ENCODE measurements around the gene HUWE1. TPM values are rescaled to one million over a fixed set of nuclear protein-coding genes. Genes with fewer than 3 reads are reported as not detected.
A peak's percentile ranks its signal among the peaks of the same experiment; 100 is the strongest.

The HUWE1 gene
- total RNA-seq, 2 donors from 2014 or later, result 107 to 206 TPM

- H3K4me3 ChIP-seq, result no peak overlapping the region
- no peak for DNase-seq (ENCODE audit: low spot score)
- H3K27ac ChIP-seq, result no peak overlapping the region
- intact Hi-C loops (cut with DNase I), result no loop called here
- 68% methylated on average over 1 of the region's 1 CpG for WGBS
- H3K4me1 ChIP-seq (replicated peaks), result no peaks in the 10 kb centered on the region
- H3K9me3 ChIP-seq, result no peaks in the 10 kb centered on the region
- TF ChIP-seq POLR2A (IDR thresholded peaks at IDR 0.05) (no peak), POLR2AphosphoS5 (IDR thresholded peaks at IDR 0.05) (no peak)
- TF ChIP-seq, protein P1, sequence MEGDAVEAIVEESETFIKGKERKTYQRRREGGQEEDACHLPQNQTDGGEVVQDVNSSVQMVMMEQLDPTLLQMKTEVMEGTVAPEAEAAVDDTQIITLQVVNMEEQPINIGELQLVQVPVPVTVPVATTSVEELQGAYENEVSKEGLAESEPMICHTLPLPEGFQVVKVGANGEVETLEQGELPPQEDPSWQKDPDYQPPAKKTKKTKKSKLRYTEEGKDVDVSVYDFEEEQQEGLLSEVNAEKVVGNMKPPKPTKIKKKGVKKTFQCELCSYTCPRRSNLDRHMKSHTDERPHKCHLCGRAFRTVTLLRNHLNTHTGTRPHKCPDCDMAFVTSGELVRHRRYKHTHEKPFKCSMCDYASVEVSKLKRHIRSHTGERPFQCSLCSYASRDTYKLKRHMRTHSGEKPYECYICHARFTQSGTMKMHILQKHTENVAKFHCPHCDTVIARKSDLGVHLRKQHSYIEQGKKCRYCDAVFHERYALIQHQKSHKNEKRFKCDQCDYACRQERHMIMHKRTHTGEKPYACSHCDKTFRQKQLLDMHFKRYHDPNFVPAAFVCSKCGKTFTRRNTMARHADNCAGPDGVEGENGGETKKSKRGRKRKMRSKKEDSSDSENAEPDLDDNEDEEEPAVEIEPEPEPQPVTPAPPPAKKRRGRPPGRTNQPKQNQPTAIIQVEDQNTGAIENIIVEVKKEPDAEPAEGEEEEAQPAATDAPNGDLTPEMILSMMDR (IDR thresholded peaks at IDR 0.05), result no peak
- H3K36me3 ChIP-seq, result no peaks in the 10 kb centered on the region
- no peaks in the 10 kb centered on the region for H3K27me3 ChIP-seq (replicated peaks; ENCODE audit: insufficient read depth)
Measured at GRCh38 chrX:53666171-53666570, 20.3 kb downstream of the HUWE1 start.

DNA sequence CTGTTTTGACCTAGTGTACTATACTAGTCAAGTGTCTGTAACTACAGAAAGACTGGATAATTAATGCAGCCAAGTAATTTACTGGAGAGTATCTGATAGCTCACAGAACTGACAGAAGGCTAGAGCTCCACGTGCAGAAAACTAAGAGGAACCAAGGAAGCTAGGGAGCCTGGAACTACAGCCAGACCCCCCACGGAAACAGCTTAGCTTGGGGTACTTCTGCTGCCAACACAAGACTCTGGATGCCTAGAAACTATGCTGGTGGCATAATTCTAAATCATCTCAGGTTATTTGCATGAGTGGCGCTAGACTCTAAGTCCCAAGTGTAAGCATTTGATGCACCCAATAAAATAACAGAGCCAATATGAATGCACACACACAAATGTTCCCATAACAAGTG lies 26.5 kb downstream of the HUWE1 start:
- DNase-seq (ENCODE audit: low spot score), result no peak
- no peak overlapping the region for H3K27ac ChIP-seq
- TF ChIP-seq POLR2A (IDR thresholded peaks at IDR 0.05), result no peak
- TF ChIP-seq, protein P1 (IDR thresholded peaks at IDR 0.05), result no peak
- TF ChIP-seq POLR2AphosphoS5 (IDR thresholded peaks at IDR 0.05), result no peak
- H3K36me3 ChIP-seq, result no peaks in the 10 kb centered on the region
- no peaks in the 10 kb centered on the region for H3K27me3 ChIP-seq (replicated peaks; ENCODE audit: insufficient read depth)
- H3K4me1 ChIP-seq (replicated peaks), result no peaks in the 10 kb centered on the region
- H3K4me3 ChIP-seq, result no peak overlapping the region
- 76% methylated on average over 3 of the region's 3 CpGs for WGBS
- intact Hi-C loops (cut with DNase I), result no loop called here
- no peaks in the 10 kb centered on the region for H3K9me3 ChIP-seq

DNA sequence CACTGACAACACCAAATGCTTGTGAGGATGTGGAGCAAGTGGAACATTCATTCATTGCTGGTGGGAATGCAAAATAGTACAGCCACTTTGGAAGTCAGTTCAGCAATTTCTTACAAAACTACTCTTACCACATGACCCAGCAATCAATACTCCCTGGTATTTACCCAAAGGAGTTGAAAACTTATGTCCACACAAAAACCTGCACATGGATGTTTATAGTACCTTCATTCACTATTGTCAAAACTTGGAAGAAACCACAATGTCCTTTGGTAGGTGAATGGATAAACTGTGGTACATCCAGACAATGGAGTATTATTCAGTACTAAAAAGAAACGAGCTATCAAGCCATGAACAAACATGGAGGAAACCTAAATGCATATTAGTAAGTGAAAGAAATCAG lies 27.5 kb downstream of the HUWE1 start:
- H3K9me3 ChIP-seq, result no peaks in the 10 kb centered on the region
- 90% methylated on average over 1 of the region's 1 CpG for WGBS
- peak overlapping the region in 1 of 2 donors; percentile 15 for H3K27ac ChIP-seq
- no peaks in the 10 kb centered on the region for H3K4me1 ChIP-seq (replicated peaks)
- intact Hi-C loops (cut with DNase I), result no loop called here
- H3K4me3 ChIP-seq, result no peak overlapping the region
- no peaks in the 10 kb centered on the region for H3K27me3 ChIP-seq (replicated peaks; ENCODE audit: insufficient read depth)
- TF ChIP-seq, protein P1 (IDR thresholded peaks at IDR 0.05), result no peak
- TF ChIP-seq POLR2A (IDR thresholded peaks at IDR 0.05) (no peak), POLR2AphosphoS5 (IDR thresholded peaks at IDR 0.05) (no peak)
- no peaks in the 10 kb centered on the region for H3K36me3 ChIP-seq
- DNase-seq (ENCODE audit: low spot score), result no peak

DNA sequence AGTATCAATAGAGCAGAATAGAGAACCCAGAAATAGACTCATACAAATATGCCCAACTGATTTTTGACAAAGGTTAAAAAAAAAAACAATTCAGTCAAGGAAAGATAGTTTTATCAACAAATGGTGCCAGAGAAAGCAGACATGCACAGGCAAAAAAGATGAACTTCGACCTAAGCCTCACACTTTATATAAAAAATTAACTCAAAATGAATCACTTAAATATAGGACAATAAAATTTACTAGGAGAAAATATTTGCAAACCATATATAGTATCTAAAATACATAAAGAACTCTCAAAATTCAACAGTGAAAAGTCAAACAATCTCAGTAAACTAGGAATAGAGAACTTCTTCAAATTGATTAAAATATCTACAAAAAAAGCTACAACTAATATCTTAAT lies 29.7 kb downstream of the HUWE1 start:
- H3K4me1 ChIP-seq (replicated peaks), result no peaks in the 10 kb centered on the region
- WGBS, result 81% methylated on average over 1 of the region's 1 CpG
- intact Hi-C loops (cut with DNase I), result no loop called here

DNA sequence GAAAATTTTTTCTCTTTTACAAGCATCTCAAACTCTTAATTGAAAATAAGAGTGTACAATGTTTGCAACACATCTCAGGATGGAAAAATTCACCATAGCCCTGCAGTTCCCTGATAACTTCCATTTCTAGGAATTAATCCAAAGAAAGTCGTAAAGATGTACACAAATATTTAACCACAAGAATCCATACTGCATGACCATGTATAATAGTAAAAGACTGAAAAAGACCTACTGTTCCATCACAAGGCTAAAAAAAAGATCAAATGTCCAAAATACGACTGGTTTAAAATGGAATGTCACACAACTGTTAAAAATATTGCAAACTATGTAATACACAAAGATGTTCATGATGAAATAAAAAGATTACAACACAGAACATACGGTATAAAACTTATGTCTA lies 32.1 kb downstream of the HUWE1 start:
- Histone ChIP-seq H3K4me1 (replicated peaks) (no peaks in the 10 kb centered on the region), H3K9me3 (no peaks in the 10 kb centered on the region), H3K27me3 (replicated peaks; ENCODE audit: insufficient read depth) (no peaks in the 10 kb centered on the region), H3K4me3 (no peak overlapping the region), H3K27ac (no peak overlapping the region), H3K36me3 (no peaks in the 10 kb centered on the region)
- WGBS, result 27% methylated on average over 3 of the region's 3 CpGs
- no peak for DNase-seq (ENCODE audit: low spot score)
- TF ChIP-seq POLR2A (IDR thresholded peaks at IDR 0.05) (no peak), POLR2AphosphoS5 (IDR thresholded peaks at IDR 0.05) (no peak)
- TF ChIP-seq, protein P1 (IDR thresholded peaks at IDR 0.05), result no peak
- intact Hi-C loops (cut with DNase I), result no loop called here

More for the DNA sequence above, 29.7 kb downstream of the HUWE1 start:
- Histone ChIP-seq H3K27me3 (replicated peaks; ENCODE audit: insufficient read depth) (no peaks in the 10 kb centered on the region), H3K36me3 (no peaks in the 10 kb centered on the region), H3K27ac (no peak overlapping the region), H3K9me3 (no peaks in the 10 kb centered on the region), H3K4me3 (no peak overlapping the region)
- DNase-seq (ENCODE audit: low spot score), result no peak
- TF ChIP-seq POLR2A (IDR thresholded peaks at IDR 0.05) (no peak), POLR2AphosphoS5 (IDR thresholded peaks at IDR 0.05) (no peak)
- TF ChIP-seq, protein P1 (IDR thresholded peaks at IDR 0.05), result no peak
